HG02870 (cell line): ENCODE data around the gene RALGPS1.

ENCODE experiments used
- ATAC-seq: cut with Tn5 transposase; IDR thresholded peaks from one replicate; pipeline ENCODE4 v1.9.1; 2021; ENCODE audit warnings: mild to moderate bottlenecking, moderate library complexity; ENCODE audit not compliant: unreplicated experiment

Gene RALGPS1

DNA sequence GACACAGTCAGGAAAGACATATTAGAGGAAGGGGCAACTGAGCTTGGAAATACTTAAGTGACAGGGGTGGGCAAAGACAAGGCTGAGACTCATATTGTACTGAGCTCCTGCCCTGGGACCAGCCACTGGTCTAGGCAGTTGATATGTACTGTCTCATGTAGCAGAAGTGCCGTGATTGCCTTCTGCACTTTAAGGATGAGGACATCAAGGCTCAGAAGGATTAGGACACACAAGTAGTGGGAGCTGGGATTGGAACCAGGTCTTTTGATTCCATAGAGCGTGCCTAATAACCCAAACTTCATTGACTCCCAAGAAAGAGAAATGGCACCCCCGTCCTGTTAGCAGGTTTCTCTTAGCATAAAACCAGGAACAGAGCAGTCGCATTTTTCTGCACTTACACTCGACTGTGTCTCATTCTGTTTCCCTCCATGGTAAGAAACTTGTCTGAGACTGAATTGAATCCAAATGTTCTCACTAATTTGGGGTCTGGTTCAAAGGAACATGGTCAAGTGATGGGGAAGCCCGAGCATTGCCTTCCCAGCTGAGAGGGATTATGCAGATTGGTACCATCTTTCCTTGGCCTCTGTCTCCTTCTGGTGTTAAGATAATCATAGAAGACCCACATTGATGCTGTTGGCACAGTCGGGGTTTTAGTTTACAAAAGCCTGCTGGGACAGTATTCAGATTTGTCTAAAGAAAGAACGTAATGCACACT lies 137.5 kb downstream of the RALGPS1 start:
- no peak for ATAC-seq

DNA sequence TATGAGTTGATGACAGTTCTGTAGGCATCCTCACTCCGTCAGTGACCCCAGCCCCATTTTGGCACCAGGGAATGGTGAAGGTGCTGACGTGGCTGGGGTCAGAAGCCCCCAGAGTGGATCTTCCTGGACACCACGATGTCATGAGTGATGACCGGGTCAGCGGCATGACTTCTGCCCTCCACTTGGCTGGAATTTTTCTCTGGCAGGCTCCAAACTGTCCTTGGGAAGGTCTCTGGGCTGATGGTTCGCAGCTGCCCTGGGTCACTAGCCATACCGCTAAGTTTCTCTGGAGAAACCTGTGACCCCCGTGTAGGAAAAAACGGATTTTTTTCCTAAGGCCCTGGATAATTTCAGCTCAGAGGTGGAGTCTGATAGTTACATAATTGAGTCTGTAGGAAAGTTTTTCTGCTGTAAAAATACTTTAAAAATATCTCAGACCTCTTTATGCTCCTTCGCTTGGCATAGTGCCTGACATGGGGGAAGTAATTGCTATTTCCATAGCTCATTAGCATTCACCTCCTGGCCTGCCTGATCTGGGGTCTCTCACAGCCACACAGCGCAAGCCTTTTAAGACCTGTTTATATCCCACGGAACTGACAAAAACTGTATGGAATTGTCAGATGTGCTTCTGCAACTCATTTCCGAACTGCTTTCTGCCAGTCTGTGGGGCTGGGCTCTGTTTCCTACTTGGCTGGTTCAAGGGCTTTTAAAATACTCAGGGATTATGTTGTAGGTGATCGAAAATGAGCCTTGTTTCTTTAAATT lies 138.7 kb downstream of the RALGPS1 start:
- ATAC-seq: no peak

DNA sequence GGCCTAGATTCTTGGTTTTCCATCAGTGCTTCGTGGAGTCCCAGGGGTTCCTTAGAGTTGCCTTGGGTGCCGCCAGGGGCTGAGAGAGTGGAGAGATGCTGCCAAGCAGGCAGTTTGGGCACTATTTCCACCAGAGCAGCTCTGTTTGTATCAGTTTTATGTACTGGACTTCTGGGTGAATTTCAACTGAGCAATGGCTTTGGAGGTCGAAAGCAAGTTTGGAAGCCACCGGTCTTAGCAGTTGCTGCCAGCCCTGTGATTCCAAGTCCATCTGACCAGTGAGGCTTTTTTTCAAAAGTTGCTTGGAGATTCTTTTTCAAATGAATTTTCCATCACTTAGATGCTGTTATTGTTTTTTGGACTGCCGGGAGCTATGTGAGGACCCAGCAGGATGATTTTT lies 139.4 kb downstream of the RALGPS1 start:
- ATAC-seq: no peak

DNA sequence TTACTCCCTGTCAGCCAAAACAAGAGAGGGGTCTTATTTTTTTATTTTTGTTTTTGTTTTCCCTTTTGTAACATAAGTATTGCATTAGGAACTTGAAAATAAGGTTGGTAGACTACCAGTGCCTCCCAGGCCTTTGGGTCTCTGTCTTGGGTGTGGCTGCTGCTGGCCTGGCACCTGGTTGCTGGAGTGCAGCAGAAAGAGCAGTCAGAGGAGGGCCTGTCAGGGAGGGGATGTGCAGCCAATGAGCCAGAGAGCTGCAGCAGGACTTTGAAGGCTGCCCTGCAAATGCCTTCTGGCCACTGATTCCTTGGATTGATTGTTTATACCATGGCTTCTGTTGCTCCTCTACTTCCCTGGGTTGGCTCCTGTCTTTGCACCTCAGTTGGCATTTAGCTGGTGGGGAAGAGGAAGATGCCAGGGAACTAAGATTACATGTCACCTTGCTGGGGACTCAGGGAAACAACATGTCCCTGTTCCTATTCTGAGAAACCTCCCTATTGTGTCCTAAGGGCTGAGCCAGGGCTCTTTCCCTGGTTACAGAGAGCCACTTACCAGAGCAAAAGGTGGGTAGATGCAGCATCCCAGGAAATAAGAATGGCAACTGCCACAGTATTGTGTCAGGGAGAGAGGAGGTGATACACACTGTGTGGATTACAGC lies 141.3 kb downstream of the RALGPS1 start:
- ATAC-seq: no peak

DNA sequence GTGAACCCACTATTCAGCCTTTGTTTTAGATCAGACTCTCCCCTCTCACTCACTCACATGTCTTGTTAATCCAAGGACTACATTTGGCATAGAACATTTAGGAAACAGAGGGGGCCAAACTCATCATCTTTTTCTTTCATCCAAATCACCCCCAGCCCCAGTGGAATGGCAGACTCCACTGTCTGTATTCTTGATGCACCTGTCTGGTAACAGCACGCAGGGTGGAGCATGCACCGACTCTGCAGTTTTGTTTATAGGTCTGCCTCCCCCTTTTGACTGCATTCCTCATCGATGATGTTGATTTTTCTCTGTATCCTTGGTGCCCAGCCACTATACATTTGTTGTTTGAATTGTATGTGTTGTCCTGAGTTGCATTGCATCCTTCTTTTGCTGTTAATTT lies 141.9 kb downstream of the RALGPS1 start:
- ATAC-seq: no peak

DNA sequence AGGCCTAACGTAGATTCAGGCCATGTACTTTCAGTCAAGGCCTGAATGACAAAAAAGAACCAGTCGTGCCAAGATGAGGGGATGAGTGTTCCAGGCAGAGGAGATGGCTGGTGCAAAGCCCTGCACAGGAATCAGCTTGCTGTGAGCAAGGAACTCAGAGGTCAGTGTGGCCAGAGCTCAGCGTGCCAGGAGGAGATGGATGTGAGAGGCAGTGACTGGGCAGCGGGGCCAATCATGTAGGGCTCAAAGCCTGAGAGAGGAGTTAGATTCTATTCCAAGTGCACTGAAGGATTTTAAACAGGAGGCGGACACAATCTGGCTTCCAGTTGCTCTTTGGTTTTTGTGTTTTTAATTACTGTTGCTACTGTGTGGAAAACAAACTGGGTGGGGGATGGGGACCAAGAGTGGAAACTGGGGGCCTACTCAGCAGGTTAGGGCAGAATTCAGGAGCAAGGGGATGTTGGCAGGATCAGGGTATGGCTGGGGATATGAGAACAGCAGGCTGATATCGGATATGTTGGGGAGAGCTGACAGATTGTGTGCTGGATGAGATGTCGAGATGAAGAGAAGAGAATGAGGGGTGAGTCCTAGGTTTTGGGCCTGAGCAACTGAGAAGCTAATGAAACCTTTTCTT lies 143.5 kb downstream of the RALGPS1 start:
- no peak for ATAC-seq

DNA sequence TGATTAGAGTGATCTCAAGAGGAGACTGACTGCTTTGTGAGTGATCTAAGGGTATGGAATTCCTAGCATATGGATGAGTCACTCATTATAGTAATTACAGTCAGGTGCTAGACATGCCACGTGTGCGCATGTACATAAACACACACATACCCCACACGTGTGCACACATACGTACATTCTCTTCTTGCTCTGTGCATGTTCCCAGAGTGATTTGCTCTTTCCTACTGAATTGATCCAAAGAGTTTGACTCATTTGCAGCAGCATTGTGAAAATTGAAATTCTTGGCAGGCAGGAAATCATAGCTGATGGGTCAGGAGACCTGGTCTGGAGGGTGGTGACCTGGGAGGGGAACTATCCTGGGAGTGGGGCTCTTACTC lies 144.1 kb downstream of the RALGPS1 start:
- ATAC-seq: no peak

GRCh38 chr9:127059030-127059429 lies 144.4 kb downstream of the RALGPS1 start:
- ATAC-seq: no peak

GRCh38 chr9:127059765-127060361 lies 145.3 kb downstream of the RALGPS1 start:
- no peak for ATAC-seq

GRCh38 chr9:127061411-127061810 lies 146.8 kb downstream of the RALGPS1 start:
- no peak for ATAC-seq

DNA sequence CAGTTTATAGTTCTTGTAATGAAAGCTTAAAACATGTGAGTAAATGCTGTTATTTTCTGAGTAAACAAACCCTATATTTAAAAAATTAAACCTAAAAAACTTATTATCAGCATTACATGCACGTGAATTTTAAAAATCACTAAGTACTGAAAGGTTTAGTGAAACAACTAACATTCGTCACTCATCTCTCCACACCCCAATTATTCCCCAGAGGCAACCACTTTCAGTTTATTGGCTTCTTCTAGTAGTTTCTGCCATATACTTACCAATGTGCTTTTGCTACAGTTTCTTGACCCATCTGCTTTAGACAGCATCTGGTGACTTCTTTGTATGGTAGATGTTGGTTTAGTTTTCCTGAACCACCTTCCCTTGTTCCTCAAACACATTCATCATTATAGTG lies 149.8 kb downstream of the RALGPS1 start:
- no peak for ATAC-seq

DNA sequence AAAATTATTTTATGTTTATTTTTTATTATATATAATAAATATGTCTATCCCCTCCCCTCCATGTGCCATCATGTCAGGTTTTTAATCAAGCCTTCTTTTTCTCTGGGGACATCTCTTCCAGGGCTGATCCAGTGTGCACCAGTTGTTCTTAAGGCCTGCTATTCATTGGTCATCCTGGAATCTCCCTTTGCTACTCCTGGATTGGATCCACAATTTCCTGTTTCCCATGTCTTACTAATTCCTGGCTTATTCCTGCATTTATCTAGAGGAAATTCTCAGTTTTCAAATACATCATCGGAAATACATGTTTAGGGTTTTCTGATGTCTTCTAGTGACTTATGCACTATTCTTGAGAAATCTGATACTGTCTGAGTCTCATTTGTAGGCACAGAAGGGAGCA lies 151.0 kb downstream of the RALGPS1 start:
- no peak for ATAC-seq

DNA sequence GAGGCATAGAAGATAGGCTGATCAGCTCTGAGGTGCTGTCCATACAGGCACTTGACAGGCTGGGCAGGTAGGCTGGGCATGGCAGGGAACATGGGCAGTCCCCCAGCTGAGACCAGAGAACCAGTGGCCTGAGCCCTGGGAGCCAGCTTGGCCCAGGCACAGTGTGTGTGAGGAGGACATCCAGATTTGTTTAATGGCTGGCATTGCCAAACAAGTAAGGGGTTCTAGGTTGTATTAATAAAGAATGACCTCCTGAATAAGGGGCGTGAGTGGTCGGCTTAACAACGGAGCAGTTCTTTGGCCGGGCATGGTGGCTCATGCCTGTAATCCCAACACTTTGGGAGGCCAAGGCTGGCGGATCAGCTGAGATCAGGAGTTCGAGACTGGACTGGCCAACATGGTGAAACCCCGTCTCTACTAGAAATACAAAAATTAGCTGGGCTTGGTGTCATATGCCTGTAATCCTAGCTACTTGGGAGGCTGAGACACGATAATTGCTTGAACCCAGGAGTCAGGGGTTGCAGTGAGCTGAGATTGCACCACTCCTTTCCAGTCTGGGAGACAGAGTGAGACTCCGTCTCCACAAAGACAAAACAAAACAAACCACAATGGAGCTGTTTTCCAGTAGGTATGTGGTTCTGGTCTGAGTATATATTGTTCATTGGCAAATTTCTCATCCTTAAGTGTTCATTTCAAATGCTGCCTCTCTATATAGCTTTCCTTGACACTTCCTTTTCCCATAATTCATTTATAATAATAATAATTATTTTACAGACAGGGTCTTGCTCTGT lies 151.7 kb downstream of the RALGPS1 start:
- ATAC-seq: no peak

DNA sequence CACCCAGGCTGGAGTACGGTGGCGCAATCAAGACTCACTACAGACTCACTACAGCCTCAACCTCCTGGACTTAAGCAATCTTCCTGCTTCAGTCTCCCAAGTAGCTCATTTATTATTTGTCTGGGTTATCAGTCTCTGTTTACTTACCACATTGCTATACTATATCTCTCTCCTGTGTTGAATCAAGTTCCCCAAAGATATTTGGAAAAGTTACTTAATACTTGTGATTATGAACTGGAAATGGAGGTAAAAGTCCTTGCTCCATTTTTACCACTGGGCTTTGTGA lies 152.2 kb downstream of the RALGPS1 start:
- ATAC-seq: no peak

DNA sequence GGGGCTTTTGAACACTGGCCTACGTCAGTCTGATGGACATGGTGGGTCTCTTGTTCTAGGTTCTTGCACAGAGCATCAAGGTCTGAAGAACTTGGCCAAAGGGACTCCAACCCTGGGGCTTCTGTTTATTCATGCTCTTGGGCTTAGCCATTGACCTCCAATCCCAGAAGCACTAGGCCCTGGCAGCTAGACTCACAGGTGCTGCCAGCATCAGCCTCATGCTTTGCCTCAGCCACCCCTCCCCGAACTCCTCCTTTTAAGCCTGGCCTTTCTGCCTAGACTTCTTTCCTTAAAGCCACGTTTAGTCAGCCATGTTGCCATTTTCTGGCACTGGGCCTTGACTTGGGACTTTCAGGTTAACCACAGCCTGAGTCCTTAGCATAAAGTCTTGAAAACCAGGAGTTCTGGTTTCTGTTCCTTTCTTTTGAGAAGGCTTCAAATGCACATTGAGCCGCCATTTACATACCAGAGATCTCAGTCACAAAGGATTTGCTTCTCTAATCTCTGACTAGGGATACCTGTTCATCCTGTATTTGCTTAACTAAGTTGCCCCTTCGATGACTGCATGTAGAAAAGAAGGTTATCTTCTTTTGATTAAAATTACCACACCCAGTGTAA lies 153.1 kb downstream of the RALGPS1 start:
- no peak for ATAC-seq

- no peak for ATAC-seq
These were observed 160.3 kb downstream of the RALGPS1 start for GRCh38 chr9:127074561-127075548.

DNA sequence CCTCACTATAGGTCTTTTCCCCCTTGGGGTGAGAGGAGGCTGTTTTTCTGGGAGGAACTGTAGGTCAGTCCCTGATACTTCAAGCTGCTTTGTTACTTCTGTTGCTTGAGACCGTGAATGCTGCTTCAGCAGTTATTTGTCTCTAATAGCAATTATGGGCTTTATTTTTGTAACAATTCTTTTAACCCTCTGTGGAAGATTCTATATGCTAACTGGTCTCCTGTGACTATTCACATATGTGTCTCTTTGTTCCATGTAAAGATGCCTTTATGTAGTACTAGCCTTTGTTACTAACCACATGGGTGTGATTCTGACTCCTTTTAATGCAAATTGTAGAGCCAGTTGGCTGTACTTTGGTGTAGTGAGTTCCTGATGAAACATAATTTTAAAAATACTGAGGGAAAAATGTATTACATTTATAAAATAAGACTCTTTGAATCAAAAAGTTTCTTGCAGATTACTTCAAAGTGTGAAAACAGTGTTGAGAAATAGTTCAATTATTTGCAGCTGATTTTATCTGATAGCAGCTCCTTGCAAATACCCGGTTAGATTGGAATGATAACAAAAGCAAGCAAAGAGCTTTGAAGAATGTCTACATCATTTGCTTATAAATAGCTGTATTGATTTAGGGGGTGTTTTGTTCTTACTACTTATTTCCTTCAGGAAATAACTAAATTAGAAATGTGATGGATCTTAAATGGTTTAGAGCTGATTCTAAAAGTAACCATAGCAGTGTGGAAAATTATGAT lies 161.2 kb downstream of the RALGPS1 start:
- ATAC-seq: no peak
